HepG2 (cell line): Measurements from ENCODE around the gene CMTM5. TPM values are rescaled to one million over a fixed set of nuclear protein-coding genes. Genes with fewer than 3 reads are reported as not detected.

Experiments used
- ARID5B ChIP-seq: IDR thresholded peaks from 2 replicates; pipeline ENCODE4 v1.4.0; 2020; ENCODE audit warnings: mild to moderate bottlenecking, missing genetic modification reagents
- CBX2 ChIP-seq, 2 experiments: fragments of 200-600 bp in 1 of 2; sonication (generic); formaldehyde crosslinking in 1 of 2; IDR thresholded peaks; 2 replicates each; pipeline versions ENCODE4 v1.7.0 to v1.8.1; 2018 to 2022; ENCODE audit warnings: low read depth in 2 of 2, low read length in 1 of 2, mild to moderate bottlenecking in 1 of 2, missing genetic modification reagents in 1 of 2
- GATA4 ChIP-seq: sonication (generic); IDR thresholded peaks from 2 replicates; pipeline ENCODE4 v1.6.1; 2016; ENCODE audit warnings: antibody characterized with exemption, low read depth, borderline replicate concordance
- HNF1A ChIP-seq, 2 experiments: sonication (generic) in 1 of 2; formaldehyde crosslinking in 1 of 2; IDR thresholded peaks; 2 replicates each; pipeline versions ENCODE4 v1.4.0 to v1.6.1; 2016 to 2020; ENCODE audit warnings: borderline replicate concordance in 1 of 2, low read depth in 1 of 2, mild to moderate bottlenecking in 1 of 2, missing genetic modification reagents in 1 of 2
- NFRKB ChIP-seq: fragments of 450-650 bp; IDR thresholded peaks from 2 replicates; pipeline ENCODE4 v1.6.1; 2017
- PBX3 ChIP-seq: sonication (generic); formaldehyde crosslinking; IDR thresholded peaks from 2 replicates; pipeline ENCODE4 v1.8.1; 2023; ENCODE audit warnings: missing genetic modification reagents, inconsistent platforms, borderline replicate concordance
- POGZ ChIP-seq: sonication (generic); formaldehyde crosslinking; IDR thresholded peaks from 2 replicates; pipeline ENCODE4 v1.4.0; 2020; ENCODE audit warnings: mild to moderate bottlenecking, missing genetic modification reagents
- SOX5 ChIP-seq: IDR thresholded peaks from 2 replicates; pipeline ENCODE4 v1.6.1; 2016; ENCODE audit warnings: borderline replicate concordance
- XRCC5 ChIP-seq: fragments of 200-400 bp; formaldehyde crosslinking; optimal IDR thresholded peaks from 2 replicates; pipeline ENCODE3; 2017; ENCODE audit warnings: mild to moderate bottlenecking, low read length
- ZFAT ChIP-seq: sonication (generic); formaldehyde crosslinking; conservative IDR thresholded peaks from 2 replicates; pipeline ENCODE4 v1.8.1; 2023; ENCODE audit warnings: missing genetic modification reagents, inconsistent platforms
- ZFP36 ChIP-seq: fragments of 150-350 bp; IDR thresholded peaks from 2 replicates; pipeline ENCODE4 v1.6.1; 2018; ENCODE audit warnings: borderline replicate concordance, low read length, low read depth; ENCODE audit not compliant: partially characterized antibody
- ZFY ChIP-seq: sonication (generic); formaldehyde crosslinking; IDR thresholded peaks from 2 replicates; pipeline ENCODE4 v1.4.0; 2020; ENCODE audit warnings: missing genetic modification reagents
- ZNF280B ChIP-seq: sonication (generic); formaldehyde crosslinking; IDR thresholded peaks from 2 replicates; pipeline ENCODE4 v1.5.0; 2020; ENCODE audit warnings: missing genetic modification reagents, mild to moderate bottlenecking, borderline replicate concordance
- ZNF33A ChIP-seq: sonication (generic); formaldehyde crosslinking; IDR thresholded peaks from 2 replicates; pipeline ENCODE4 v1.5.1; 2020; ENCODE audit warnings: missing genetic modification reagents, mild to moderate bottlenecking, moderate library complexity, borderline replicate concordance
- ZNF44 ChIP-seq: sonication (generic); formaldehyde crosslinking; IDR thresholded peaks from 2 replicates; pipeline ENCODE4 v1.5.1; 2020; ENCODE audit warnings: mild to moderate bottlenecking, missing genetic modification reagents
- ZNF570 ChIP-seq: sonication (generic); formaldehyde crosslinking; IDR thresholded peaks from 2 replicates; pipeline ENCODE4 v1.4.0; 2020; ENCODE audit warnings: mild to moderate bottlenecking, missing genetic modification reagents, borderline replicate concordance
- ZNF674 ChIP-seq: sonication (generic); formaldehyde crosslinking; IDR thresholded peaks from 2 replicates; pipeline ENCODE4 v1.5.0; 2020; ENCODE audit warnings: low read depth, mild to moderate bottlenecking, missing genetic modification reagents
- ZNF746 ChIP-seq: sonication (generic); formaldehyde crosslinking; IDR thresholded peaks from 2 replicates; pipeline ENCODE4 v1.8.0; 2022; ENCODE audit warnings: mild to moderate bottlenecking, missing genetic modification reagents
- polyA plus RNA-seq, 8 experiments: library from polyadenylated mRNA; depleted of rRNA in 3 of 8; stranded (reverse) in 7 of 8; unstranded in 1 of 8; fragments of >200 nt; fragmentation: Illumina TruSeq in 4 of 8; extraction: Trizol in 4 of 8; gene quantifications; 2 replicates each; pipeline versions ENCODE4 v1.2.1 to v1.2.3, GENCODE V29; 2011 to 2016; ENCODE audit warnings: low read depth in 4 of 8, missing spikeins in 1 of 8, mixed read lengths in 1 of 8; ENCODE audit not compliant: insufficient read depth in 1 of 8
- total RNA-seq, 5 experiments: library from RNA; depleted of rRNA; stranded (reverse); fragments of >200 nt; fragmentation: Illumina TruSeq; extraction: Trizol; gene quantifications; 2 replicates each; pipeline ENCODE4 v1.2.3, GENCODE V29; 2016; ENCODE audit warnings: low read depth in 1 of 5

CMTM5 gene
- total and polyA plus RNA-seq, 2 of the 13 experiments (the other 11 are each of a cell fraction or from before 2014, with no cell fraction given), result not detected

GRCh38 chr14:23346693-23347405 is 30.0 kb upstream of the CMTM5 start (continued):
- no peak for TF ChIP-seq ZNF570 (CRISPR knock-in tag)
- TF ChIP-seq ZFP36, result no peak
- no peak for TF ChIP-seq ARID5B (CRISPR knock-in tag)
- no peak for TF ChIP-seq GATA4
- TF ChIP-seq POGZ, result no peak
- TF ChIP-seq SOX5 (CRISPR knock-in tag), result no peak
- peak; percentile 75; the same call in 1 of the 2 replicates for TF ChIP-seq ZNF280B (CRISPR knock-in tag)
- TF ChIP-seq NFRKB, result no peak
- TF ChIP-seq ZNF33A (CRISPR knock-in tag), result no peak
- TF ChIP-seq ZFY (CRISPR knock-in tag), result 0 out of 2 replicates have a peak, but pooled peaks have one; percentile 20
- no peak for TF ChIP-seq CBX2 (IDR thresholded peaks at IDR 0.05; ENCODE audit: low read depth, low read length)
- no peak for TF ChIP-seq CBX2 (CRISPR knock-in tag; IDR thresholded peaks at IDR 0.05; ENCODE audit: low read depth)
- no peak for TF ChIP-seq PBX3 (CRISPR knock-in tag)
- TF ChIP-seq ZFAT (CRISPR knock-in tag), result no peak
- TF ChIP-seq ZNF674, result no peak
- TF ChIP-seq ZNF44, result no peak
- TF ChIP-seq XRCC5, result no peak
- no peak for TF ChIP-seq HNF1A (IDR thresholded peaks at IDR 0.05; ENCODE audit: low read depth)
- no peak for TF ChIP-seq HNF1A (CRISPR knock-in tag; IDR thresholded peaks at IDR 0.05; ENCODE audit: borderline replicate concordance)
- no peak for TF ChIP-seq ZNF746
